Kidney capillary endothelial cell (primary cell): ENCODE measurements around the gene KIF14.
A peak's percentile ranks its signal among the peaks of the same experiment; 100 is the strongest.

Experiments
- DNase-seq: peaks from one replicate; pipeline ENCODE4 v3.0.0-alpha.2; 2018; ENCODE audit warnings: low spot score

Gene KIF14, protein sequence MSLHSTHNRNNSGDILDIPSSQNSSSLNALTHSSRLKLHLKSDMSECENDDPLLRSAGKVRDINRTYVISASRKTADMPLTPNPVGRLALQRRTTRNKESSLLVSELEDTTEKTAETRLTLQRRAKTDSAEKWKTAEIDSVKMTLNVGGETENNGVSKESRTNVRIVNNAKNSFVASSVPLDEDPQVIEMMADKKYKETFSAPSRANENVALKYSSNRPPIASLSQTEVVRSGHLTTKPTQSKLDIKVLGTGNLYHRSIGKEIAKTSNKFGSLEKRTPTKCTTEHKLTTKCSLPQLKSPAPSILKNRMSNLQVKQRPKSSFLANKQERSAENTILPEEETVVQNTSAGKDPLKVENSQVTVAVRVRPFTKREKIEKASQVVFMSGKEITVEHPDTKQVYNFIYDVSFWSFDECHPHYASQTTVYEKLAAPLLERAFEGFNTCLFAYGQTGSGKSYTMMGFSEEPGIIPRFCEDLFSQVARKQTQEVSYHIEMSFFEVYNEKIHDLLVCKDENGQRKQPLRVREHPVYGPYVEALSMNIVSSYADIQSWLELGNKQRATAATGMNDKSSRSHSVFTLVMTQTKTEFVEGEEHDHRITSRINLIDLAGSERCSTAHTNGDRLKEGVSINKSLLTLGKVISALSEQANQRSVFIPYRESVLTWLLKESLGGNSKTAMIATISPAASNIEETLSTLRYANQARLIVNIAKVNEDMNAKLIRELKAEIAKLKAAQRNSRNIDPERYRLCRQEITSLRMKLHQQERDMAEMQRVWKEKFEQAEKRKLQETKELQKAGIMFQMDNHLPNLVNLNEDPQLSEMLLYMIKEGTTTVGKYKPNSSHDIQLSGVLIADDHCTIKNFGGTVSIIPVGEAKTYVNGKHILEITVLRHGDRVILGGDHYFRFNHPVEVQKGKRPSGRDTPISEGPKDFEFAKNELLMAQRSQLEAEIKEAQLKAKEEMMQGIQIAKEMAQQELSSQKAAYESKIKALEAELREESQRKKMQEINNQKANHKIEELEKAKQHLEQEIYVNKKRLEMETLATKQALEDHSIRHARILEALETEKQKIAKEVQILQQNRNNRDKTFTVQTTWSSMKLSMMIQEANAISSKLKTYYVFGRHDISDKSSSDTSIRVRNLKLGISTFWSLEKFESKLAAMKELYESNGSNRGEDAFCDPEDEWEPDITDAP (N-terminal part only)

GRCh38 chr1:200620273-200621131 lies at the start of gene KIF14:
Gene KIF14, minus strand, starts transcription at chr1:200620751. Its CDS starts 2,028 bp downstream, at chr1:200618723.
- DNase-seq: peak; percentile 90

GRCh38 chr1:200669314-200670241 lies 49.0 kb upstream of the KIF14 start, which contains the start of gene DDX59:
Gene DDX59, minus strand, starts transcription at chr1:200669907. Its CDS starts 3,167 bp downstream, at chr1:200666740.
- peak; percentile 94 for DNase-seq

GRCh38 chr1:200668514-200669313 lies 48.2 kb upstream of the KIF14 start:
- peak; percentile 7 for DNase-seq

GRCh38 chr1:200666309-200666708 lies 45.8 kb upstream of the KIF14 start:
- DNase-seq: no peak

GRCh38 chr1:200665861-200666260 lies 45.3 kb upstream of the KIF14 start:
- DNase-seq: no peak

GRCh38 chr1:200660719-200661118 lies 40.2 kb upstream of the KIF14 start:
- no peak for DNase-seq

DNA sequence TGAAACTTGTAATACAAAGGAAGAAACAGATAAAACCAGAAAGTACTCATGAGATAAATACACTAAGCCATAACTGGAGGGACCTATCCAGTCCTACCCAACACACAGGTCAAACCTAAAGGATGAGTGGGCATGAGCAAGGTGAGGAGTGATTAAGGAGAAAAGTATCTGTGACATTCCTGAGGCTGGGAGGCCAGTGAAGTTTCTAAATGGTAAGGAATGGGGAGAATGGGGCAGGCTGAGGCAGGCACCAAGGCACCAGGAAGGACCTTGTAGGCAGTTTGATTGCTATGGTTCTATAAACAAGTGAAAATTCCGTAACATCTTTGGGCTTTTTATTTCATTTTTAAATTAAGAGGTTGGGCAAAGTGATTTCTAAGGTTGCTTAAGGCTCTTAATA lies 38.7 kb upstream of the KIF14 start:
- DNase-seq: no peak

DNA sequence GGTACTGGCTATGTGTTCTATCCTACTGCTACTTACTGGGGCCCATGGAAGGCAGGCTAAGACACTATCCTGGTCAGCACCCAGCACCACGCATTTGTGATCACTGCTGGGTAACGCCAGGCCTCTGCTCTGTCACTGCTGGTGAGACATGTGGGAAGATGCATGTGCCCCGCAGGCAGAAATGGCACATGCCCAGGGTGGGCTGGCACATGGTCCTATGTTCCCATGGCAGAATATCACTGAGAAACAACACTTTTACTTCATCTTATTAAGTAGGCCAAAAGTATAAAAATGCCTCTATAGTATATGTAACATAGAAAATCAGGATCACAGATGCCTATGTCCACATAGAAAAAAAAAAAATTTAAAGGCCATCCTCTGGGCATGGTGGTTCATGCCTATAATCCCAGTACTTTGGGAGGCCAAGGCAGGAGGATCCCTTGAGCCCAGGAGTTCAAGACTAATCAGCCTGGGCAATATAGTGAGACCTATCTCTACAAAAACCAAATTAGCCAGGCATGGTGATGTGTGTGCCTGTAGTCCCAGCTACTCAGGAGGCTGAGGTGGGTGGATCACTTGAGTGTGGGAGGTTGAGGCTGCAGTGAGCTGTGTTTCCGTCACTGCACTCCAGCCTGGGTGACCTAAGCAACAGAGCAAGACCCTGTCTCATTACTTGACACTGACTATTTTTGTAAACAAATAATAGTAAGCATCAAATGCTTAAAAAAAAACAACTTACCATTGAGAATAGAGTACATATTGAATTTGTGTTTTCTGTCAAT lies 37.7 kb upstream of the KIF14 start:
- no peak for DNase-seq

GRCh38 chr1:200654660-200655059 lies 34.1 kb upstream of the KIF14 start:
- no peak for DNase-seq

DNA sequence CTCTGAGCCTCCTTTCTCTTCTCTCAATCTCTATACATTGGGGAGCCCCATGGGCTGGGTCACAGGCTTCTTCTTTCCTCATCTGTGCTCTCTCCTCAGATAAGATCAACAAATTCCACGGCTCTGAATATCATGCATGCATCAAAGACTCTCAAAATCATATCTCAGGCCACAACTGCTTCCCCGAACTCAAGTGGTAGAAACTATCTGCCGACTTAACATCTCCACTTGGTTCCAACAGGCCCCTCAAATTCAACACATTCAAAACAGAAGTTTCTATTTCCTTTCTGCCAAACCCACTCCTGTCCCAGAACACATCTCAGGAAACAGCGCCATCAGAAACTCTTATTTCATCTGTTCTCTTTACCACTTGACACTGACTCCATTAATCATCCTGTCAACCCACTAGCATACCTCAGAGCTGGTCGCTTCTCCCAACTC lies 32.5 kb upstream of the KIF14 start:
- no peak for DNase-seq

GRCh38 chr1:200652378-200652777 lies 31.8 kb upstream of the KIF14 start:
- DNase-seq: no peak

- DNase-seq: no peak
These were observed 26.0 kb upstream of the KIF14 start for GRCh38 chr1:200646515-200646914.

- no peak for DNase-seq
These were observed 23.5 kb upstream of the KIF14 start for GRCh38 chr1:200644021-200644420.

DNA sequence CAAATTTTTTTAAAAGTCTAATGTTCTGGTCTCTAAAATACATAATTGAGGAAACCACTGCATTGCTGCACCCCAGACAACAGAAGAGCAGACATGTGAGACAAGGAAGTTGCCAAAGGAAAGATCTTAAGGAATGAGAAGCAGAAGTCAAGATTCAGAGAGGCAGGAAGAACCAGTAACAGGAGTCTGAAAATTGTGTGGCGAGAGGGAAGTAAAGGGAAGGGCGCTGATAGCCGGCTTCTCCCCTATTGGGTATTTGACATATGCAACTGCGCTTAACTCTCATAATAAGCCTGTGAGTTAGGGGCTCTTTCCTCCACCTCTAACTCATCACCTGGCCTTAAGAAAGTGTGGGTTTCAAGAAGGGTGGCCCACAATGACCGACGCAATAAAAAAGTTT lies 21.9 kb upstream of the KIF14 start:
- DNase-seq: no peak

DNA sequence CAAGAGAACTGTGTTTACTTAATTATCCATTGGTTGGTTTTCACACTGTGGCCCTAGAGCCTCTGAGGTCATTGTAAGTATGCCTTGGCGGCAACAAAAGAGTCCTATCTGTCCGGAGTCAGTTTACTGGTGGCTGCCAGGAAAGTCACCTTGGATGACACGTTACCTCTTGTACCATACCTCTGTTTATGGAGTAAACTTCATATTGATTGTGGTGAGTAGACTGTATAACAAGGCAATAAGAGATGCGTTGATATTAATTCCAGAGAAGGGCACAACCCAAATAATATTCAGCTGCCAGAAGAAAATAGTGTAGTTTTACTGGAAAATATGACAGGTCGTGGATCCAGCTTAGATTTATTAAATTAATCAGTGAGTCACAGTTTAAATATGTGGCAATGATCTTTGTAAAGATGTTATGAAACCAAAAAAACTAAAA lies 20.4 kb upstream of the KIF14 start:
- DNase-seq: no peak

GRCh38 chr1:200640373-200640962 lies 19.9 kb upstream of the KIF14 start:
- DNase-seq: no peak

- DNase-seq: no peak
These were observed 17.5 kb upstream of the KIF14 start for GRCh38 chr1:200638073-200638472.

GRCh38 chr1:200636681-200637080 lies 16.1 kb upstream of the KIF14 start:
- DNase-seq: no peak
